NCI-H2171 (cell line): ENCODE results near the gene LUZP1.
"Not testable (repeated sequence)": the region's sequence is repeated elsewhere in the genome, so short reads cannot be mapped to it uniquely, and the experiment has no call there.

ENCODE experiments used
- DNase-seq: peaks from one replicate; lab custom pipeline; 2025; lab: John Stamatoyannopoulos, UW

The LUZP1 gene

DNA sequence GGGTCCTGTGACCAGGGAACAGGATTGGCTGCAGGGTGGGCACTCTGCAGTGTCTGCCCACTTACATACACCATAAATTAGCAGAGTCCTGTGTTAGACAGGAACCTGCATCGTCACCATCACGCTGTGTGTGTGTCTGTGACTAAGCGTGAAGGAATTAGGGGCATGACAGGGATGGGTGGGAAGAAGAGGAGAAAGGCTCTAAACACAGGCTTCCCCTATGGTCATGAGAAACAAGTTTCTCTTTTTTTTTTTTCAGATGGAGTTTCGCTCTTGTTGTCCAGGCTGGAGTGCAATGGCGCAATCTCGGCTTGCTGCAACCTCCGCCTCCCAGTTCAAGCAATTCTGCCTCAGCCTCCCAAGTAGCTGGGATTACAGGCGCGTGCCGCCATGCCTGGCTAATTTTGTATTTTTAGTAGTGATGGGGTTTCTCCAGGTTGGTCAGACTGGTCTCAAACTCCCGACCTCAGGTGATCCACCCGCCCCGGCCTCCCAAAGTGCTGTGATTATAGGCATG lies 20.3 kb upstream of the LUZP1 start:
- not testable (repeated sequence) for DNase-seq

DNA sequence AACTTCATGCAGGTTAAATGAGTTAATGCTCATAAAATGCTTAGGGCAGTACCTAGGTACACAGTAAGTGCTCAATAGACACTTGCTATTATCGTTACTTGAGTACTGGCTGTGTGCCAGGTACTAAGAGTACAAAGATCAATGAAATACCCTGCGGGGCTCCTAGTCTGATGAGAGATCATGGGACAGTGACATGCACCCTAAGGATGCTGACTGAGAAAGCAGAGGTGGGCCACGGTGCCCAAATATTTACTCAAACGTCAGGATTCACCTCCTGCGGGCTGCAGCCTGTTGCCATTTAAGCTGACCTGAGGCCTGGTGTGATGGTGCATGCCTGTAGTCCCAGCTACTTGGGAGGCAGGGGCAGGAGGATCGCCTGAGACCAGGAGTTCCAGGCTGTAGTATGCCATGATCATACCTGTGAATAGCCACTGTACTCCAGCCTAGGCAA lies 19.8 kb upstream of the LUZP1 start:
- DNase-seq = no peak

DNA sequence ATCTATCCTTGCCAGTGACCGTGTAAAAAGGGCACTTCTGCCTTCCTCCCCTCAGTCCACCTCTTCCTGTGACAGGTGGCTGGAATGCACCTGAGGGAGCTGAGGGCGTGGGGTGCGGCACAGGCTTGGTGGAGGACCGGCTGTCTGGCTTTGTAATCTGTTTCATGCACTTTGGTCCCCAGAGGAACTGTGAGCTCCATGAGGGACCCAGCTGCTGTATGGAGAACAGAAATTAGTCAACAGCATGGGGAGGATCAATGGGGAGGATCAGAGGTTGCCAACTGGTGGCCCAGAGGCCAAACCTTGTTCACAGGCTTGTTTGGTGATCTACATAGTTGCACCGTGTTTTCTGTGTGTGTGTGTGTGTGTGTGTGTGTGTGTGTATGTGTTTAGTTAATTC lies 19.0 kb upstream of the LUZP1 start:
- DNase-seq = peak; percentile 83

DNA sequence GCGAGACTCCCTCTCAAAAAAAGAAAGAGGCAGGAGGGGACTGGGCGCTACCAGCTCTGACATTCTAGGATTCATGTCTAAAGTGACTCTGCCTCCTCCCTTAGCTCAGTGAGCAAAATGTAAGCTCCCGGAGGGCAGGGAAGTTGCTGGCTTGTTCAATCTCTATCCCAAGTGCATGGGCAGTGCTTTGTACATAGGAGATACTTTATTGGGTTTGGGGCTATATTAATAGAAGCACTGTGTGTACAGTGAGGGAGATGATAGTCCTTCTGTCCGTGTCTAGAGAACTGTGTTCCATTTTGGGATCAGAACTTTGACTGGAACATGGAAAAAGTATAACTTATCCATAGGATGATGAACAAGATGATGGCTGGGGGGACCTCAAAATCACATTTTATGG lies 16.7 kb upstream of the LUZP1 start:
- no peak for DNase-seq

DNA sequence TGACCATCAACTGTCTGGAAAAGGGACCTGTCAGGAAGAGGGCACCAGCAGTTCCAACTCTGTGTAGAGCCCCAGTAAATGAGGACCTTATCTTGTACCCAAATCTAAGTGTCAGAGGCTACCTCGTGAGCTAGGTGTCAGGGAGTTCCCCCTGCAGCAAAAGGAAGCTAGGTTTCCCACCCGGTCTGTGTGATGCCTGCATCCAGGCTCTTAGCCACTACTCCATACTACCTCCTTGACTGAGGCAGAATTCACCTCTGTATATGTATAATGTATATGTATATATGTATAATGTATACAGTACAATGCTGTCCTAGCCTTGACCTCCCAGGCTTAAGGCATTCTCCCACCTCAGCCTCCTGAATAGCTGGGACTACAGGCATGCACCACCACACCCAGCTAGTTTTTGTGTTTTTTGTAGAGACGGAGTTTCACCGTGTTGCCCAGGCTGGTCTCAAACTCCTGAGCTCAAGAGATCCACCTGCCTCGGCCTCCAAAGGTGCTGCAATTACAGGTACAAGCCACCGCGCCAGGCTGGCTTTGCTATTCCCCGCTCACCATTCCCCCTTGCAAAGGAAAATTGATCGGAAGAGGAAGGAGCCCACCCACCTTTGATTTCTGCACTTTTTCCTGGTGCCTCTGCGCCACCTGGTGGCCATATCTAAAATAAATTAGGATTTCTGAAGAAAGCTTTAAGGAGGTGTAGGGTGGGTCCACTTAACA lies 15.7 kb upstream of the LUZP1 start:
- peak; percentile 27 for DNase-seq

DNA sequence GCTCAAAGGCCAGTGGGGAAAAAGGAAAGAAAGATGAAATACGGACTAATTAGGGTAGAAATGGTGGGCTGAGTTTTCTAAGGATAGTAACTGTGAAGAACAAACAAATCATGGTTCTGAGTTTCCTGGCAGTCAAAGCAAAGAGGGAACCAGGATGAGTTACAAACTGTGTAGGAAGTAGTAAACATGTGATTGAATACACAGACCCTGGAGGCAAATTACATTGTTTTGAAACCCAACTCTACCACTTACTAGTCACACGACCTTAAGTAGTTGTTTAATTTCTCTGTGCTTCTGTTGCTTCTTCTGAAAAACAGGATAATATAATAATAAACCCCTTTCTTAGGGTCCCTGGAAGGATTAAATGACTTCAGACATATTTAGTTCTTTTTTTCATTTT lies 11.2 kb upstream of the LUZP1 start:
- DNase-seq = no peak

DNA sequence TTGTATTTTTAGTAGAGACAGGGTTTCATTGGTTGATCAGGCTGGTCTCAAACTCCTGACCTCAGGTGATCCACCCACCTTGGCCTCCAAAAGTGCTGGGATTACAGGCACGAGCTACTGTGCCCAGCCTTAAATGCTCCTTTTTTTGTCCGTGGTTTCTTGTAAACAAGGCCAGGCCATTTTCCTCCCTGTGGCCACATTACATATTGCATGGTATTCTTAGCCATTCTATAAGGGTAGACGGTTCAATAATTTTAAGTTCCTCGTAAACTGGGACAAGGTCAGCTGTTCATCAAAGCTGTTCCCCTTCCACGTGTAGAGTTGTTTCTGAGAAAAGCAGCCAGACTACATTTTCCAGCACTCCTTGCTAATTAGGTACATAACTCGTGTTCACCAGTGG lies 10.3 kb upstream of the LUZP1 start:
- no peak for DNase-seq

DNA sequence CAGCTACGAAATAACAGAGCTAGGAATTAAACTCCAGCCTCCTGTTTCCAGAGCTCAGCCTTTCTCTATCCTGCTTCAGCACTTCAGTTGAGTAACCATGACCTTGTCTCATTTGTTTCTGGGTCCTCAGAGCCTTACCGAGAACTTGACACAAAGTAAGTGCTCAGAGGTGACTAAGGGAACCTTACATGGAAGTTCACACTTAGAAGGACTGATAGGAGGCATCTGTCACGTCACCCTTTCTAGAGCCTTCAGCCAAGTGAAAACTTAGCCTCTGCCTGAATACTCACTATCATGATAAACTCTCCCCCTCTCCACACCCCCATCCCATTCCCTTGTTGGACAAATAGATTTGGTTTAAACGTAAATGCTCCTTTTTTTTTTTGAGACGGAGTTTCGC lies 9.8 kb upstream of the LUZP1 start:
- DNase-seq = no peak

DNA sequence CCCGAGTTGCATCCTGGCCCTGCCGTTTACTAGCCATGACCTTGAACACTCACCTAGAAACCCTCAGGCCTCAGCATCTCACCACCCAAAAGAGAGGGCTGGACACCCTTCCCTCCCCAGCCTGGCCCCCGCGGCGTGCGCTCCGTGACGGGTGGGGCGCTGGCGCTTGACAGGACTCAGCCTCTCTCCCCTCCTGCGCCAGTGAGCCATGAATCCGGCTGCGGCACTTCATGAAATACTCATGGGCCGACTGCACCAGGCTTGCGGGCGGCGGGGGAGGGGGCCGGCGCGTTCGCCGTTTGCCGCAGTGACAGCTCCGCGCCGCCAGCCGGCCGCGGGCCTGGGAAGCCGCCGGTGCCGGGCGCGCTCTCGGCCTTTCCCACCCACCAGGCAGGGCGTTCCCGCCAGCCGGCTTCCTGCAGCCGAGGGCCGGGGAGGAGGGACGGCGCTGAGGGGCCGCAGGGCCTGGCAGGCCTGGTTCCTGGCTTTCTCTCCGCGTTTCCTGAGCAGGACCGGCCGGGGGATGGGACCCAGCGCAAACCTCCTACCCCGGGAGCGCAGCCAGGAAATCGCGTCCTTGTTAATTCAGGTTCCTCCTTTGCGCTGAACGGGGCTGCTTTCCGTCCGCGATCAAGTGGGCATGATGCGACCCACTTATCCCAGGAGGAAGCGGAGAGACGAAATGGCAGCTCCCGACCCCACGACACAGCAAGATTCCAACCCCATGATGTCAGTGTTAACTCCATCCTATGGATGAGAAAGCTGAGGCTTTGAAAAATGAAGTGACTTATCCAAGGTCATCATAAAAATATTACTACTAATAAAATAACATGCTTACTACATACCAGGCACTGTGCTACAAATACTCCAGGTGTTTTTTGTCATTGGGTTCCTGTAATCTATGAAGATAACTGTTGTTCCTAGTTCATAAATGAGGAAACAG lies 9.1 kb upstream of the LUZP1 start:
- DNase-seq = peak; percentile 51

DNA sequence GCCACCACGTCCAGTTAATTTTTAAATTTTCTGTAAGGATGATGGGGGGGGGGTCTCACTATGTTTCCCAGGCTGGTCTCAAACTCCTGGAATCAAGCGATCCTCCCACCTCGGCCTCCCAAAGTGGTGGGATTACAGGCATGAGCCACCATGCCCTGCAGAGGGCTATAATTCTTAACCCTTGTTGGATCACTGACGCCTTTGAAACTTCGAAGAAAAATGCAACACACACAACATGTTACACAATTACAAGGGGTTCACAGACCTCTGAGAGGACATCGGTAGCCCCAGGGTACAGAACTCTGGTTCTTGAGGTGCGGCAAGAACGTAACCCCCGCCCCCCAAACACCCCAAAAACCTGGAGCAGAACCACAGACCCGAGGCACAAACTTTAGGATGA lies 8.4 kb upstream of the LUZP1 start:
- DNase-seq = no peak

DNA sequence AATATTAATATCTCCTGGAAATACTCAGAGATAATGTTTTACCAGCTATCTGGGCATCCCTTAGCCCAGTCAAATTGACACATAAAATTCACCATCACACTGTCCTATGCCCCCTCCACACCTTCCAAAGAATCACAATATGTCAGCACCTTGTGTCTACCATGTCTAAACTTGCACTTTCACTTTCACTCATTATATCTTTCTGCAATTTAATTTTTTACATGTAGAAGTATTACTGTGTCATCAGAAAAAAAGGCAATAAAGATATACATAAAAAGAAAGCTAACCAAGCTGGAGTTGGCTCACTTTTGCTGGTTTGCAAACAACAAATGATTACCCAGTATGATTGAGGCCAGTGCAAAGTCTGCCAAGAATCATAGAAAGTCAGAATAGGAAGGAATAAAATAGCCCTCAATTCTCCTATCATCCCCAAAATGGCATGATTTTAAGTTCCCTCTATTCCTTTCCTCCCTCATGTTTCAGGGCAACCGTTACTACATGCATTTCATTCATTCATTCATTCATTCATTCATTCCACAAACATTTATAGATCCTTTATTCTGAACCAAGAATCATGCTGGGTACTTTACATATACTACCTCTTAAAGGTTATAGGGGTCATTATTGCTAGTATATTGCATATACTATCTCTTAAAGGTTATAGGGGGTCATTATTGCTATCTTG lies 5.9 kb upstream of the LUZP1 start:
- DNase-seq = no peak

DNA sequence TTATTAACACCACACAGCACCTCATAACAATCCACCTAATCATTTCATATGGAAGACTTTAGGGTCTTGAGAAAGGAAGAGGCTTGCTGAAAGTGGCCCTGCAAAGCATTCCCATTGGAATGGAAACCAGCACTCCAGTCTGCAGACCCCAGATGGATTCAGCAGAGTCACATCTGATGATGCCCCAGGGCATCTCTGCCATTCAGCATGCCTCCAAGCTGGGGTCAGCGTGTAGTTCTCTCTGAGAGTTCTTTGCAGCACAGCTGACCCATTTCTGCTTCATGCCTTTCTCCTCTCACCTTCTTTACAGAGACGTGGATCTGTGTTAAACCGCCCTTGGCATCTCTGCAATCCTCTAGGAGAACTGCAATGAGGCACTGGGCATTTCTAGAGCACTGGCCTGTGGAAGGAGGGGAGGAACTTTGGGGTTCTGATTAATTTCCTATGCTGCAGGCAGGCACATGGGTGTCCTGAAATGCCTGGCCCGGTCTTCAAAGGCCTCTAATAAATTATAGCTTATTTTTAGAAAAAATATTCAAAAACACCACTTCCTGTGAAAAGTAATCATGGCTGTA lies 2.6 kb upstream of the LUZP1 start:
- DNase-seq = no peak

DNA sequence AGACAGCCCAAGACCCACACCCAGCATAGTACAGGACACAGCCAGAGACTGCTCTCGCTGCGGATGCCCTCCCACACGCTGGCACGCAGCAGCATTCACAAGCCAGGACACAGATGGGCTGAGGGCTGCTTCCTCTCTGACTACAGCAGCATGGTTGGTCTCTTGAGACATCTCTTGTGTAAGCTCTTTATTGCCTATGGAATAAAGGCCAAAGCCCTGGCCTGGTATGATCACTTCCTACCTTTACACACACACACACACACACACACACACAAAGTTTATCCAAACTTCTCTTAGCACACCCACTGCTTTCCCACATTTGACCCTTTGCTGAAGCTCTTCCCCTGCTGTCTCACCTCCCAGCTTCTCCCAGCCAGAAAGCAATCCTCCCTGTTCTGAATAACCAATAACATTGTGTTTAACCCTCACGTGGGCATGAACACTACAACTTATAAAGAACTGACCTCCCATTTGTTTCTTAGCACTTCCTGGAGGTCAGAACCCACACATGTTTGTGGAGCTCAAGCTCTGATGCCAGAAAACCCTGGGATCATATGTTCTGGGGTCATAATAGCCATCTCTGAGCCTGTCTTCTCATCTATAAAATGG lies 1.2 kb upstream of the LUZP1 start:
- peak; percentile 83 for DNase-seq

DNA sequence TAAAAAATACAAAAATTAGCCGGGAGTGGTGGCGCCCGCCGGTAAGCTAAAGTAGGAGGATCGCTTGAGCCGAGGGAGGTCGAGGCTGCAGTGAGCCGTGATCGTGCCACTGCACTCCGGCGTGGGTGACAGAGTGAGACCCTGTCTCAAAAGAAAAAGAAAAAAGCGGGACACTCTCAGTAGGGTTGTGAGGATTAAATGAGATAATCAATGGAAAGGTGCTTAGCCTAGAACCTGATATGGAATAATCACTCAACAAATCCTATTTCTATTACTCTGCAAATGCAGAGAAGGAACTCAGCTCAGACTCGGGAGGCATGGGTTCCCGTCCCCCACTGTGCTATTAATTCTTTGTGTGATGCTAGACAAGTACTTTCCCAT lies 529 bp upstream of the LUZP1 start:
- DNase-seq = no peak

DNA sequence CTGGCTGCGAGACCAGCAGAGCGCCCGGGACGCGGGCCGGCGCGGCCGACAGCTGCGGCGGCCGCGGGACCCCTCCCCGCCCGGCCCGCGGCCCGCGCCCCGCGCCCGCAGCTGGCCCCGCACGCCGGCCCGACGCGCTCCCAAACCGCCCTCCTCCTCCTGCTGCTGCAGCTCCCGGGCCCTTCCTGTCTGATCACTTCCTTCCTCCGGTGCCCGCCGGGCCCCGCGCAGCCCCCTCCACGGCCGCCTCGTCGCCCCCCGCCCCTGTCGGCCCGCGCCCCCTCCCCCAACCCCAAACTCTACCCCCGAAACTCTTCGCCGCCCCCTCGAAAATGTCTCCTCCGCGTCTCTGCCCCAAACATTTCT lies 594 bp downstream of the LUZP1 start:
- no peak for DNase-seq

DNA sequence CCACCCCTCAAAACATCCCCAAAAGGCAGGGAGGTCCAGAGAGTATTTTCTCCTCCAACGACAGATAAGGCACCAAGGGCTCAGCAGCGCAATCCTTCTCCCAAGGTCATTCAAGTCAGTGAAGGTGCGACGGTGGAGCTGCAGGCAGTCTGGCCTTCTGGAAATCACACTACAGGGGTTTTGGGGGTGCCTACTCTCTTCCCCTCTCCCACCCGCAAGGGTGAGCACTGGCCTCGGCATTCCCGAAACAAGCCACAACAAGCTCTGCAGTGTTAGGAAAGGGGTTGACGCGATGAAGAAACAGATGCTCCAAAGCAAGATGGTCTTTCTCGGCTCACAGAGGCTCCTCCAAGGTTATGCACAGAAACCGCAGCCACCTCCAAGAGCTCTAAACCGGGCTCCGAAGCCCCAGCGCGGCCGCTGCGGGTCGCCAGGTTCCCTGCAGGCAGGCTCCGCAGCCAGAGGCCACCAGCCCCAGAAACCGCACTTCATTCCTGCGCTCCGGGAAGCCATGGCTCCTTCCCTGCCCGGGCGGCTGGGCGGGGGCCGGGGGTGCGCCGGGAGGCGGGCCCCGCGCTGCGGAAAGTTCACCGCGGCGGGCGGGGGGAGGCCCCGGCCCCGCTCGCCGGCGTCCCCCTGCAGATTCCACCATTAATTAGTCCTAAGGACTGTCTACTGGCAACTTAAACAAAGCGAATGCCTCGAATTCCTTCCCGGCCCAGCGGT lies 1.1 kb downstream of the LUZP1 start:
- DNase-seq = peak; percentile 23

DNA sequence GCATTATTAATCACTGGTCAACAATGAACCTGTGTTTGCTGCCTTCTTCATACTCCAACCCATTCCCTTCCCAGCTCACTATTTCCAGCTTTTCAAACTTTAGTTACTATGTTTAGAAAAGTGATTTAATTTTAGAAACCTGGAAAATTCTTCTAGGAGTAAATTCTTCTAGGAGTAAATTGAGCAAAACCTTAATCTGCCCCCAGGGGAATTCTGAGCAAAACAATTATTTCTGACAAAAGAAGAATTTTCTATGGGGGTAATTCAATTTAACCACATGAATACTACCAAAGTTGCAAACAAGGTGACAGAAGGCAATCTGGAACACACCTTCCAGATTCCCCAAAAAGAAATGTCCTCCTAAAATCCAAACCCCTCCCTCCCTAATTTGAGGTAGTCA lies 1.8 kb downstream of the LUZP1 start:
- no peak for DNase-seq

DNA sequence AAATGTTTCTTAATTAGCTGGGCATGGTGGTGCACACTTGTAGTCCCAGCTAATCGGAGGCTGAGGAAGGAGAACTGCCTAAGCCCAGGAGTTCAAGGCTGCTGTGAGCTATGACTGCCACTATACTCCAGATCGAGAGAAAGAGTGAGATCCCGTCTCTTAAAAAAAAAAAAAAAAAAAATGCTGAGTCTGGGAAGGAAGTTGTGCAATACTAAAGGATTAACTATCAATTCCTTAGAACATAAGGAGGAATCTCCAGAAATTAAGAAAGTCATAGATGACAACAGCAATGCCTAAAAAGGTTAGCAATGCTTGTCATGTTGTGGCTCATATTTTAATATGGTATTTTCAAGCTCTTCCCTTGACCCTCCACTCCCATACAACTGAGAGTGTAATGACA lies 5.3 kb downstream of the LUZP1 start:
- no peak for DNase-seq

DNA sequence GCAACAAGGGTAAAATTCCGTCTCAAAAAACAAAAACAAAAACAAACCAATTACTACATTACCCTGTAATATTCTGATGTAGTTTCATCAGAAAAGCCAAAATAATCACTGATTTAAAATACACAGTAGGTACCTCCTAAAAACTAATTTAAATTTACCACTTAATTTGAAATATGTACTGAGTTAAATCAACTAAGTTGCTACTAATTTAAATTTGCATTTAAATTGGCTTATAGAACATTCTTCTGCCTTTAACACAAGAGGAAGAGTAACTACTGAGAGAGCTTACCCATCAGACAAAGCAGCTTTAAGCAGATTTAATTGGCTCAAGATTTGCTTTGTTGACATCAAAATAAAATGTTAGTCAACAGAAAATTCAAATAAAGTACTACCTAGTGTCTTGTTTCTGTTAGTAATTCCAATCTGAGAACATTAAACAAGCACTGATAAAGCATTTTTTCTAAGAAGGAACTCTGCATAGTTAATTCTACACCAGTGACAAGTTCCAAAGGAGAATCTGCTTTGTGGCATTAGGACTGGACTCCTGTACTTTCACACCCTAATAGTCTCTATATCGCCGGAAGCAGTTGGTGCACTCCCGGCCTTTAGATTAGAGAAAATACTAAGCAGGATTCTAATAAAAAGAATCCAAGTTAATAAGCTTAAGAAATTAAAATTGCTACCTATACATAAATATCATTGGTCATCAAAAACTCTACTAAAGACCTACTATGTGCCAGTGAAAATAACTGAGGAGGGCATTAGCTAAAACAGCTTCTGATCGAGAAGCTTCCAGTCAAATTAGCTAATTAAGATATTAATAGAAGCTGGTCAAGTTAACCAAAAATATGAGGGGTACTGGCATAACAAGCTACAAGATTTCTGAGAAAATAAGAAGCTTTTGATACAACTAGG lies 8.4 kb downstream of the LUZP1 start:
- no peak for DNase-seq

DNA sequence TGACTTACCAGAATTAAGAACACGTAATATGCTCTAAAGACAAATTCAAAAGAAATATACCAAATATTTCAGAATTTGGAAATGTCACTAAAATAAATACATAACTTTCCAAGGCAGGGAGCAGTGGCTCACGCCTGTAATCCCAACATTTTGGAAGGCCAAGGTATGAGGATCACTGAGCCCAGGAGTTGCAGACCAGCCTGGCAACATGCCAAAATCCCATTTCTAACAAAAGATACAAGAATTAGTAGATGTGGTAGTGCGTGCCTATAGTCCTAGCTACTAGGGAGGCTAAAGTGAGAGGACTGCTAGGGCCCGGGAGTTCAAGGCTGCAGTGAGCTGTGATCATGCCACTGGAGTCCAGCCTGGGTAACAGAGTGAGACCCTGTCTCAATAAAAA lies 11.7 kb downstream of the LUZP1 start:
- DNase-seq = no peak
